Measurements from ENCODE around the gene KDM4B.

DNA sequence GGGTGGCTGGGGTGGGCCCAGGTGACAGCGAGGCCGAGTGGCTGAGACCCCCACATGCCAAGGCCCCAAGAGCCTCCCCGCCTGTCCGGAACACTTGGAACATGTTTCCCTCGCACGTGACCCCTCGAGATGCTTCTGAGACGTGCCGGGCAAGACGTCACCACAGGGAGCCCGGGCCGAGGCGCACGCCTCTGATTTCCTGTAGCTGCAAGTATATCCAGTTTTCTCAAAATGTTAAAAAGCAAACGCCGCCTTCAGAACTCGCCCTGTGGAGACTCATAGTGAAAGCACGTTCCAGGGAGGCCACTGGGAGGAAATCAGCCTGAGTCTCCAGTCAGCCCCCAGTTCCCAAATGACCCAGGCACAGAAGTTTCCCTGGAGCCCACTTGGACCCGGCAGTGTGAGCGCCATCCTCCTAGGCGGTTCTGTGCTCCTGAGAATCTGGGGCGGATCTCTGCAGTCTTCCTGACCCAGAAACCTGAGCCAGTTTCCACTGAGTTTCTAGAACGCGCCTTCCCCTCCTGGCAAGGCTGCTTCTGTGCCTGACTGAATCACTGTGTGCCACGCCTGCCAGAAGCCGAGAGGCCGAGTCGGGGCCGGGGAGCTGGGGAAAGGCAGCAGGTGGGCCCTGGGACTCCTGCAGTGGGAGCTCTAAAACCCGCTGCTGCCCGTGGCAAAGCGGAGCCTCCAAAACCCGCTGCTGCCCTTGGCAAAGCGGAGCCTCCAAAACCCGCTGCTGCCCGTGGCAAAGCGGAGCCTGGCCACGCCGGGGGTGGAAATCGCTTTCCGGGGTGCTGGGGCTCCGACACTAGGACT lies 179.3 kb downstream of the KDM4B start:
- TF ChIP-seq EZH2 (IDR thresholded peaks at IDR 0.05): no peak
- no peak for TF ChIP-seq POLR2A (IDR thresholded peaks at IDR 0.05; ENCODE audit: borderline replicate concordance, extremely low read depth, insufficient read depth, insufficient read length)
- no peak for TF ChIP-seq EZH2phosphoT487 (IDR thresholded peaks at IDR 0.05; ENCODE audit: borderline replicate concordance)
- TF ChIP-seq, protein P1, sequence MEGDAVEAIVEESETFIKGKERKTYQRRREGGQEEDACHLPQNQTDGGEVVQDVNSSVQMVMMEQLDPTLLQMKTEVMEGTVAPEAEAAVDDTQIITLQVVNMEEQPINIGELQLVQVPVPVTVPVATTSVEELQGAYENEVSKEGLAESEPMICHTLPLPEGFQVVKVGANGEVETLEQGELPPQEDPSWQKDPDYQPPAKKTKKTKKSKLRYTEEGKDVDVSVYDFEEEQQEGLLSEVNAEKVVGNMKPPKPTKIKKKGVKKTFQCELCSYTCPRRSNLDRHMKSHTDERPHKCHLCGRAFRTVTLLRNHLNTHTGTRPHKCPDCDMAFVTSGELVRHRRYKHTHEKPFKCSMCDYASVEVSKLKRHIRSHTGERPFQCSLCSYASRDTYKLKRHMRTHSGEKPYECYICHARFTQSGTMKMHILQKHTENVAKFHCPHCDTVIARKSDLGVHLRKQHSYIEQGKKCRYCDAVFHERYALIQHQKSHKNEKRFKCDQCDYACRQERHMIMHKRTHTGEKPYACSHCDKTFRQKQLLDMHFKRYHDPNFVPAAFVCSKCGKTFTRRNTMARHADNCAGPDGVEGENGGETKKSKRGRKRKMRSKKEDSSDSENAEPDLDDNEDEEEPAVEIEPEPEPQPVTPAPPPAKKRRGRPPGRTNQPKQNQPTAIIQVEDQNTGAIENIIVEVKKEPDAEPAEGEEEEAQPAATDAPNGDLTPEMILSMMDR (IDR thresholded peaks at IDR 0.05 in 2 of 3, conservative IDR thresholded peaks at IDR 0.05 in 1 of 3; ENCODE audit: borderline replicate concordance in 1 of 3, insufficient read depth in 1 of 3, low read depth in 2 of 3, low read length in 2 of 3): no peak
- TF ChIP-seq, protein P2, sequence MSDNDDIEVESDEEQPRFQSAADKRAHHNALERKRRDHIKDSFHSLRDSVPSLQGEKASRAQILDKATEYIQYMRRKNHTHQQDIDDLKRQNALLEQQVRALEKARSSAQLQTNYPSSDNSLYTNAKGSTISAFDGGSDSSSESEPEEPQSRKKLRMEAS (IDR thresholded peaks at IDR 0.05): no peak

All from HCT116 (cell line).